Activated naive CD8-positive, alpha-beta T cell treated with anti-CD3 and anti-CD28 coated beads, Interleukin-2, amount 10 ng/mL, durations not matched to agents 7 days and 5 days (primary cell): ENCODE data around the gene GPR148. TPM values are rescaled to one million over a fixed set of nuclear protein-coding genes. Genes with fewer than 3 reads are reported as not detected.
"Not testable (repeated sequence)": the region's sequence is repeated elsewhere in the genome, so short reads cannot be mapped to it uniquely, and the experiment has no call there.

Source experiments
- ATAC-seq: fragments of 150-1000 bp; cut with Tn5 transposase; one replicate; pipeline ENCODE4 v1.10.0; 2021; ENCODE audit warnings: low read depth, moderate library complexity
- POLR2A ChIA-PET: fragments of 350-600 bp; sonication (Branson Sonifier 250); formaldehyde crosslinking; loops from one replicate; lab custom pipeline; 2021; ENCODE audit warnings: antibody characterized with exemption; lab: Charles Lee
- DNase-seq: peaks from one replicate; pipeline ENCODE4 v3.0.0; 2021
- H3K27ac Mint-ChIP-seq: one replicate; pipeline ENCODE4 v1.8.0; 2022; ENCODE audit warnings: mild to moderate bottlenecking, mixed read lengths
- H3K27me3 Mint-ChIP-seq: one replicate; pipeline ENCODE4 v1.8.0; 2022; ENCODE audit warnings: mild to moderate bottlenecking, moderate library complexity, mixed read lengths
- H3K36me3 Mint-ChIP-seq: one replicate; pipeline ENCODE4 v1.8.0; 2021; ENCODE audit warnings: mild to moderate bottlenecking, mixed read lengths
- H3K4me1 Mint-ChIP-seq: one replicate; pipeline ENCODE4 v1.8.0; 2021; ENCODE audit warnings: mixed read lengths
- H3K4me3 Mint-ChIP-seq: one replicate; pipeline ENCODE4 v1.8.0; 2022; ENCODE audit warnings: mild to moderate bottlenecking, moderate library complexity, mixed read lengths
- H3K9me3 Mint-ChIP-seq: one replicate; pipeline ENCODE4 v1.8.0; 2021; ENCODE audit warnings: mixed read lengths
- total RNA-seq, 2 experiments: library from RNA; stranded (reverse); gene quantifications; one replicate each; pipeline ENCODE4 v1.2.3, GENCODE V29; 2021

The GPR148 gene
- total RNA-seq, 2 experiments from 2014 or later = not detected

- DNase-seq, H3K4me1 Mint-ChIP-seq, H3K36me3 Mint-ChIP-seq, H3K27me3 Mint-ChIP-seq, H3K4me3 Mint-ChIP-seq, H3K27ac Mint-ChIP-seq, POLR2A ChIA-PET, H3K9me3 Mint-ChIP-seq, ATAC-seq: not testable (repeated sequence)
Measured at GRCh38 chr2:130732257-130732656, 3.4 kb downstream of the GPR148 start.

DNA sequence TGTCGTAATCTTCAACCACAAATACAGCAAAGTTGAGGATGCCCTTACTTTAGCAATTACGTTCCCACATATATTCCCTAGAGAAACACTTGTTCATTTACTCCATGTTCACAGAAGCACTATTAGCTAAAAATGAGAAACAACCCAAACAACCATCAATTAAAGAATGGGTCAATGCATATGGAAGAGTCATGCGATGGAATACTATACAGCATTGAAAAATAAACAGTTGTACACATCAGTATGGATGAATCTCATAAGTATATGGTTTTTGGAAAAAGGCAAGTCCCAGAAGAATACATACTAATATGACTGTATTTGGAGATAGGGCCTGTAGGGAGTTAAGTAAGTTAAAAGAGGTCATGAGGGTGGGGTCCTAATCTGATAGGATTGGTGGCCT, 6.3 kb downstream of the GPR148 start:
- Mint-ChIP-seq H3K4me1 (no peaks in the 10 kb centered on the region), H3K9me3 (peaks cover 1% of the 10 kb centered on the region), H3K27me3 (peaks cover 5% of the 10 kb centered on the region), H3K4me3 (no peak overlapping the region), H3K27ac (no peak overlapping the region), H3K36me3 (no peaks in the 10 kb centered on the region)
- DNase-seq (no peak), ATAC-seq (no peak)
- POLR2A ChIA-PET = no interaction called here

- Mint-ChIP-seq H3K4me3 (no peak overlapping the region), H3K27ac (no peak overlapping the region), H3K9me3 (peaks cover 1% of the 10 kb centered on the region), H3K36me3 (no peaks in the 10 kb centered on the region), H3K4me1 (no peaks in the 10 kb centered on the region), H3K27me3 (peaks cover 9% of the 10 kb centered on the region)
- ATAC-seq = no peak
- POLR2A ChIA-PET = no interaction called here
- no peak for DNase-seq
Measured at GRCh38 chr2:130736487-130736886, 7.6 kb downstream of the GPR148 start.

- Mint-ChIP-seq H3K27ac (no peak overlapping the region), H3K4me1 (no peaks in the 10 kb centered on the region), H3K36me3 (no peaks in the 10 kb centered on the region), H3K27me3 (peaks cover 15% of the 10 kb centered on the region), H3K4me3 (no peak overlapping the region), H3K9me3 (peaks cover 1% of the 10 kb centered on the region)
- POLR2A ChIA-PET = no interaction called here
- ATAC-seq = no peak
- DNase-seq = no peak
Measured at GRCh38 chr2:130737592-130737991, 8.7 kb downstream of the GPR148 start.

DNA sequence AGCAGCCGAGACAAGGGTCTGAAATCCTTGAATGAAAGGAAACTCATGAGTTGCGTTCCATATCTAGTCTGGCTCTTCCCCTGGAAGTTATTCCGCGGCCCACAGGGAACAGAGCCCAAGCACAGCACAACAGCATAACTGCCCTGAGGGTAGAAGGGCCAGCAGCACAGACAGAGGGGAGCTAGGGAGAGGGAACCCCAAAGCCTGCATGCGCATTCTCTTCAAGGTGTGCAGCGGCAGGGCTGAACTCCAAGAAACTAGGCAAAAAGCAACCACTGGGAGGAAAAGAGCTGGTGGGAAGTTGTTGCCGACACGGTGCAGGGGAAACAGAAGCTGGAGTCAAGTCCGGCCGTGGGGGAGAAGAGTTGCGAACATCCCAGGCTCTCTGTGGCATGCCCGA, 11.8 kb downstream of the GPR148 start:
- no peak overlapping the region for H3K27ac Mint-ChIP-seq
- H3K9me3 Mint-ChIP-seq = no peaks in the 10 kb centered on the region
- no peaks in the 10 kb centered on the region for H3K36me3 Mint-ChIP-seq
- ATAC-seq = no peak
- no peak for DNase-seq
- H3K27me3 Mint-ChIP-seq = peaks cover 26% of the 10 kb centered on the region
- H3K4me1 Mint-ChIP-seq = no peaks in the 10 kb centered on the region
- POLR2A ChIA-PET = no interaction called here
- H3K4me3 Mint-ChIP-seq = no peak overlapping the region

DNA sequence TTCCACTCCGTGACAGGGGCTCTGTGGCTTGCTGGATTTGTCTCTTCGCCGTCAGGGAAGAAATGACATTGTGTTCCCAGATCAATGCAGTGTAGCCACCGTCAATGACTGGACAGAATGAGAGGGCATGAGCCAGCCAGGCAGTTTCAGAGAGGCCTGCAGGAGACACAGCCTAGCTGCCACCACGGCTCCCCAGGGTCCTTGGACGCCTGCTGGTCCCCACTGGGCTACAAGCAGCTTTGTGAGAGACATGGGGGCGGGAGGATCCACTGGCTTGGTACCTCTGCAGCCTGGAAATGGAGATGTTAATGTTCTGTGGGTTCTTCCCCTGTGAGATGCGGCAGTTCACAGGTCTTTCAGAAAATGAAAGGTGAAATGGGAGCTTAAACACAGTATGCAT, 14.4 kb downstream of the GPR148 start:
- no peaks in the 10 kb centered on the region for H3K36me3 Mint-ChIP-seq
- H3K9me3 Mint-ChIP-seq = no peaks in the 10 kb centered on the region
- POLR2A ChIA-PET = no interaction called here
- no peak for ATAC-seq
- no peak overlapping the region for H3K4me3 Mint-ChIP-seq
- no peak for DNase-seq
- peaks cover 26% of the 10 kb centered on the region for H3K27me3 Mint-ChIP-seq
- no peaks in the 10 kb centered on the region for H3K4me1 Mint-ChIP-seq
- no peak overlapping the region for H3K27ac Mint-ChIP-seq

- POLR2A ChIA-PET = no interaction called here
- H3K36me3 Mint-ChIP-seq = no peaks in the 10 kb centered on the region
- H3K9me3 Mint-ChIP-seq = no peaks in the 10 kb centered on the region
- DNase-seq (no peak), ATAC-seq (no peak)
- peaks cover 26% of the 10 kb centered on the region for H3K27me3 Mint-ChIP-seq
- H3K4me1 Mint-ChIP-seq = no peaks in the 10 kb centered on the region
- H3K4me3 Mint-ChIP-seq = no peak overlapping the region
- no peak overlapping the region for H3K27ac Mint-ChIP-seq
Measured at GRCh38 chr2:130744287-130745117, 15.6 kb downstream of the GPR148 start.

DNA sequence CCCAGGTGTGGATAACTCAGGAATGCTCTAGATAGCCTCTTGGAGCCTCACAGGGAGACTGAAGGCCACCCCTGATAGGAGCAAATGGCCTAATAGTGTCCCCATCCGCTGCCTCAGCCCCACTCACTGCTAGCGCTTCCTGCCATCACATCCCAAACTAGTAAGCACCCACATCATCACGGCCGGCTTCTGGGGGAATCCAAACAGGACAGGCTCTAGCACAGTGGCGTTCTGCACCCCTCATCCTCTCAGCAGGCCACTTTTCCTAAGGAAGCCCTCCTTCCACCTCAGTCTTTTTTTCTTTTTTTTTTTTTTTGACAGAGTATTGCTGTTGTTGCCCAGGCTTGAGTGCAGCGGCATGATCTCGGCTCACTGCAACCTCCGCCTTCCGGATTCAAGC, 20.2 kb downstream of the GPR148 start:
- no peaks in the 10 kb centered on the region for H3K9me3 Mint-ChIP-seq
- H3K36me3 Mint-ChIP-seq = no peaks in the 10 kb centered on the region
- POLR2A ChIA-PET = no interaction called here
- DNase-seq = no peak
- H3K27ac Mint-ChIP-seq = no peak overlapping the region
- H3K27me3 Mint-ChIP-seq = peaks cover 15% of the 10 kb centered on the region
- ATAC-seq = no peak
- no peak overlapping the region for H3K4me3 Mint-ChIP-seq
- H3K4me1 Mint-ChIP-seq = no peaks in the 10 kb centered on the region

DNA sequence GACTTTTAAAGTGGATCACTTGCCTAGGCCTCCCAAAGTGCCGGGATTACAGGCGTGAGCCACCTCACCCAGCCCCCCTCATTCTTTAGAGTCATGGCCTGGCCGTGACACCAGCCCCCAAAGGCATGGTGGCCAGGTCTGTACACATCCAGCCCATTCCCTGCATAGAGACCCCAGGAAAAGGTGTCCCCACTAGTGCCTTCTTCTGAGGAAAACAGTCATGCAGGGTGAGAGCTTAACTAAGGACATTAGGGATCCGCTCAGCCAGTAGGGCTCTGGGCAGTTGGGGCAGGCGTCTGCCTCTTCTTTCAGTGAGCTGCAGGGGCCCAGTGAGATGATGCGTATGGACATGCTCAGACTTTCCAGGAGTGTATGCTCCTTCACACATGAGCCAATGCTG, 20.8 kb downstream of the GPR148 start:
- no peak for ATAC-seq
- Mint-ChIP-seq H3K36me3 (no peaks in the 10 kb centered on the region), H3K9me3 (no peaks in the 10 kb centered on the region)

DNA sequence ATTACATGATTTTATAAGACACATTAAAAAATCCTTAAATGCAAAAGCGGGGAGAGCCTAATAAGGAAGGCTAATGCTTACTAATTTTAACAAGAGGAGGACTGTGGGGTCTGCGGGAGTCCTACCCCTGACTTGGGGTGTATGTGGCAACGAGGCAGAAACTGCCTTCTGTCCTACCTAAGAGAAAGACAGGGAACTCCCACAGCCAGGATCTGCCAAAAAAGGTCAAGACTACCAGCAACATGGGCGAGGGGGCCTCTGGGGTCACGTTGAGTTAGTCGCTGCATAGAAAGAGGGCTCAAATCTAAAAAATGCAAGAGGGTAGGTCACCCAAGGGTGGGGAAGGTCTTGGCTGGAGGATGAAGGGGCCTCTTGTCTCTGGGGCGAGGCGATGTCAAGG, 25.9 kb downstream of the GPR148 start:
- Mint-ChIP-seq H3K27me3 (peaks cover 46% of the 10 kb centered on the region), H3K9me3 (no peaks in the 10 kb centered on the region), H3K4me1 (no peaks in the 10 kb centered on the region), H3K27ac (no peak overlapping the region), H3K36me3 (peaks cover 2% of the 10 kb centered on the region), H3K4me3 (no peak overlapping the region)
- ATAC-seq (no peak), DNase-seq (no peak)
- POLR2A ChIA-PET = no interaction called here

More for the DNA sequence above, 20.8 kb downstream of the GPR148 start:
- POLR2A ChIA-PET = no interaction called here
- DNase-seq = no peak
- no peaks in the 10 kb centered on the region for H3K4me1 Mint-ChIP-seq
- H3K27ac Mint-ChIP-seq = no peak overlapping the region
- no peak overlapping the region for H3K4me3 Mint-ChIP-seq
- H3K27me3 Mint-ChIP-seq = peaks cover 15% of the 10 kb centered on the region

DNA sequence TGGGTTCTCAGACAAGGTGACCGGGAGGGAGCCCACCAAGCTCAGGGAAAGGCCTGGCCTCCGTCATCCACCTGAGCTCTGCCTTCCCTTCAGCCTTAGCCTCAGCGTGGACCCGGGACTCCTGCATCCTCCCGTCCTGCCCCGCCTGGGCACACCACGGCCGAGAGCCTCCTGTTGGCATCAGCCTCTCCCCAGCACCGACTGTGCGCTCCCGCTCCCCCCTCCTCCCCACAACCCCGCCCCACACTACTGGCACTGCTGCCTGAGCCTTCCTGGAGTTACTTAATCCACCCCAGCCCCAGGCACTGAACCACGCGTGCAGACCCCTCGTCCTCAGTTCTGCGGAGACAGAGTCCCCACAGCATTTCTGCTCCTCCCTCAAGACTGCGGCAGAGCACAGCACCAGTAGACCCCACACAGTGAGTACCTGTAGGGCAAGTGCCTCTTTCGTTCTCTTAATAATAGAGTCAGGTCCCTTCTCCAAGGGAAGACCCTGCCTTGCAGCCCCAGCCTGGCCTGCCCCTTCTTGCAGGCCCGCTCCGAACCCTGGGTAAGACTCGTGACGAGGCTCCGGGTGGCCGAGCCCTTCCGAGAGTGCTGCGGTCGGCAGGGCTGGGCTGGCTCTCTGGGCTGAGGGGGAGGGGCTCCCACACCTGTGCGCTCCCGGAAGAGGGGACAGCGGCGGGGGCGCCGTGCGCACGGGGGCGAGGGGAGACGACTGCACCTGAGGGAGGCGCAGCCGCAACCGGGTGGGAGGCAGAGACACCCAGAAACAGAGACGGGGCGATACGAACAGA, 26.6 kb downstream of the GPR148 start, which contains the start of gene AMER3:
Gene AMER3 (plus strand): TSS at position 285 of the 797 bp plus-strand sequence. CDS start 6,533 bp downstream, outside the sequence.
- no peak for ATAC-seq
- Mint-ChIP-seq H3K36me3 (peaks cover 2% of the 10 kb centered on the region), H3K4me3 (no peak within 1 kb of the TSS), H3K9me3 (no peaks in the 10 kb centered on the region), H3K4me1 (no peaks in the 10 kb centered on the region), H3K27me3 (peaks cover 46% of the 10 kb centered on the region), H3K27ac (no peak within 1 kb of the TSS)
- POLR2A ChIA-PET = no interaction called here
- no peak for DNase-seq

GRCh38 chr2:130756053-130756873, 27.4 kb downstream of the GPR148 start:
- H3K4me3 Mint-ChIP-seq = peak overlapping the region; percentile 39
- H3K27ac Mint-ChIP-seq = no peak overlapping the region
- POLR2A ChIA-PET = no interaction called here
- H3K4me1 Mint-ChIP-seq = no peaks in the 10 kb centered on the region
- peaks cover 46% of the 10 kb centered on the region for H3K27me3 Mint-ChIP-seq
- peaks cover 2% of the 10 kb centered on the region for H3K36me3 Mint-ChIP-seq
- DNase-seq = peak; percentile 58
- peak; percentile 90 for ATAC-seq
- H3K9me3 Mint-ChIP-seq = no peaks in the 10 kb centered on the region
